Ovary (tissue), 9 donors: ENCODE results near the gene TANC1. TPM values are rescaled to one million over a fixed set of nuclear protein-coding genes. Genes with fewer than 3 reads are reported as not detected.
A peak's percentile ranks its signal among the peaks of the same experiment; 100 is the strongest.

ENCODE experiments used
- DNase-seq, 5 donors: peaks; one replicate each; pipeline ENCODE4 v3.0.0-alpha.2; 2019 to 2020
- H3K27ac ChIP-seq, 2 donors: fragments of 200-600 bp; one replicate each; pipeline versions ENCODE4 v1.5.1 to v1.8.0; 2019 to 2022
- H3K27me3 ChIP-seq: fragments of 200-600 bp; one replicate; pipeline ENCODE4 v1.8.0; 2022
- H3K36me3 ChIP-seq: fragments of 200-600 bp; sonication (generic); one replicate; pipeline ENCODE4 v1.5.1; 2019
- H3K4me1 ChIP-seq: one replicate; pipeline ENCODE4 v1.8.1; 2013; ENCODE audit warnings: mild to moderate bottlenecking, moderate library complexity; ENCODE audit not compliant: insufficient read depth
- H3K4me3 ChIP-seq: fragments of 200-600 bp; sonication (generic); one replicate; pipeline ENCODE4 v1.5.1; 2017
- H3K9me3 ChIP-seq, 2 donors: fragments of 200-600 bp in 1 of 2; sonication (generic) in 1 of 2; one replicate each; pipeline versions ENCODE4 v1.5.1 to v1.8.1; 2013 to 2019; ENCODE audit warnings: mild to moderate bottlenecking in 1 of 2, moderate library complexity in 1 of 2
- CTCF ChIP-seq, 3 donors: fragments of 450-650 bp in 2 of 3; fragments of 200-600 bp in 1 of 3; IDR thresholded peaks; one replicate each; pipeline versions ENCODE4 v1.5.1 to v1.8.0; 2016 to 2022; ENCODE audit warnings: antibody characterized with exemption in 3 of 3, mild to moderate bottlenecking in 1 of 3
- EP300 ChIP-seq: sonication (generic); formaldehyde crosslinking; IDR thresholded peaks from one replicate; pipeline ENCODE4 v1.6.1; 2017; ENCODE audit warnings: antibody characterized with exemption
- POLR2A ChIP-seq: fragments of 450-650 bp; IDR thresholded peaks from one replicate; pipeline ENCODE4 v1.6.1; 2017; ENCODE audit warnings: antibody characterized with exemption, mild to moderate bottlenecking, moderate library complexity
- WGBS, 3 donors: extraction: QIAGEN DNeasy Blood & Tissue Kit in 1 of 3; methylation state at CpG; one replicate each; pipeline versions ENCODE4 v1.1.5 to v1.1.7; 2013 to 2017; 5-methylcytosine and 5-hydroxymethylcytosine counted together
- intact Hi-C, 4 donors: fragments of 100-400 bp; cut with DNase I; formaldehyde crosslinking; loops; one replicate each; pipeline versions ENCODE4 v1.11.0 to v1.15.1; 2022 to 2023
- polyA plus RNA-seq, 2 donors: library from polyadenylated mRNA; stranded (reverse); fragments of 200-250 nt in 1 of 2; fragments of 350-450 nt in 1 of 2; fragmentation: Illumina TruSeq in 1 of 2; extraction: RNeasy Lipid Tissue Mini Kit (QIAGEN cat#74804) in 1 of 2; gene quantifications; one replicate each; pipeline ENCODE4 v1.2.3, GENCODE V29; 2013 to 2014
- total RNA-seq, 7 donors: library from RNA; depleted of rRNA in 2 of 7; stranded (reverse); fragments of >200 nt in 2 of 7; fragmentation: NEBNext Ultra II Directional in 3 of 7; extraction: Animal tissue kit (Norgen Biotek cat#: 25700) in 3 of 7; gene quantifications; one replicate each; pipeline versions ENCODE4 v1.1.0 to v1.2.4, GENCODE V29; 2016 to 2023
- donor health status: DM: no; HTN: no; CAD: no; lungs with moderate emphysema.
- donor health status: DM: no; HTN: no; CAD: no.
- donor health status: Bipolar disorder and iron deficiency.
- donor health status: DM: yes; HTN: yes; CAD: no.
- donor health status: DM: no; HTN: no; CAD: no.
- donor health status: DM: yes; HTN: yes; CAD: no.

The TANC1 gene
- total and polyA plus RNA-seq, 9 donors = 12.2 to 39.2 (median 25.8) TPM

- no peak overlapping the region for H3K4me3 ChIP-seq
- TF ChIP-seq CTCF (IDR thresholded peaks at IDR 0.05) (no peak), POLR2A (no peak), EP300 (no peak)
- H3K9me3 ChIP-seq = no peaks in the 10 kb centered on the region
- H3K36me3 ChIP-seq = no peaks in the 10 kb centered on the region
- intact Hi-C loops = no loop called here
- H3K4me1 ChIP-seq = no peaks in the 10 kb centered on the region
- no peak for DNase-seq
- no peak overlapping the region for H3K27ac ChIP-seq
- H3K27me3 ChIP-seq = no peaks in the 10 kb centered on the region
Measured at GRCh38 chr2:159243529-159243928, 275.1 kb downstream of the TANC1 start.

- 84 to 99% (median 95%) methylated on average over 7 of the region's 7 CpGs for WGBS, 3 donors
- H3K36me3 ChIP-seq = no peaks in the 10 kb centered on the region
- intact Hi-C loops = no loop called here
Measured at GRCh38 chr2:159246325-159246988, 278.0 kb downstream of the TANC1 start.

GRCh38 chr2:159249990-159250715 is 281.7 kb downstream of the TANC1 start:
- peak in 1 of 5 donors; percentile 31 for DNase-seq
- no peak overlapping the region for H3K27ac ChIP-seq
- no peak overlapping the region for H3K4me3 ChIP-seq
- 69 to 77% (median 75%) methylated on average over 7 of the region's 7 CpGs for WGBS, 3 donors
- H3K4me1 ChIP-seq = peaks cover 1% of the 10 kb centered on the region
- TF ChIP-seq POLR2A (no peak), EP300 (no peak), CTCF (IDR thresholded peaks at IDR 0.05) (no peak)
- no peaks in the 10 kb centered on the region for H3K9me3 ChIP-seq
- no peaks in the 10 kb centered on the region for H3K27me3 ChIP-seq
- intact Hi-C loops = no loop called here
- no peaks in the 10 kb centered on the region for H3K36me3 ChIP-seq

More at GRCh38 chr2:159246325-159246988, 278.0 kb downstream of the TANC1 start:
- Histone ChIP-seq H3K9me3 (no peaks in the 10 kb centered on the region), H3K4me3 (no peak overlapping the region), H3K4me1 (peaks cover 1% of the 10 kb centered on the region), H3K27me3 (no peaks in the 10 kb centered on the region), H3K27ac (no peak overlapping the region)
- TF ChIP-seq CTCF (IDR thresholded peaks at IDR 0.05) (no peak), EP300 (no peak), POLR2A (no peak)
- no peak for DNase-seq

- Histone ChIP-seq H3K27ac (no peak overlapping the region), H3K36me3 (no peaks in the 10 kb centered on the region), H3K4me3 (no peak overlapping the region), H3K4me1 (peaks cover 1% of the 10 kb centered on the region), H3K27me3 (no peaks in the 10 kb centered on the region), H3K9me3 (no peaks in the 10 kb centered on the region)
- intact Hi-C loops = no loop called here
- no peak for DNase-seq
- TF ChIP-seq EP300 = no peak
- TF ChIP-seq POLR2A = no peak
- TF ChIP-seq CTCF (IDR thresholded peaks at IDR 0.05) = no peak
- 89 to 90% (median 90%) methylated on average over 12 of the region's 12 CpGs for WGBS, 3 donors
Measured at GRCh38 chr2:159251296-159252173, 283.1 kb downstream of the TANC1 start.
